Suprapubic skin (tissue), 3 donors: ENCODE measurements around the gene SLC22A1.

ENCODE experiments used
- POLR2A ChIP-seq, 2 donors: fragments of 450-650 bp; IDR thresholded peaks; one replicate each; pipeline ENCODE4 v1.6.1; 2017; ENCODE audit warnings: antibody characterized with exemption in 2 of 2, mild to moderate bottlenecking in 2 of 2, moderate library complexity in 2 of 2
- TF ChIP-seq, protein P1 (sequence below), 2 donors: fragments of 200-600 bp in 1 of 2; fragments of 450-650 bp in 1 of 2; sonication (generic) in 1 of 2; IDR thresholded peaks; one replicate each; pipeline ENCODE4 v1.5.1; 2016 to 2019; ENCODE audit warnings: antibody characterized with exemption in 2 of 2, mild to moderate bottlenecking in 1 of 2, moderate library complexity in 1 of 2

DNA sequence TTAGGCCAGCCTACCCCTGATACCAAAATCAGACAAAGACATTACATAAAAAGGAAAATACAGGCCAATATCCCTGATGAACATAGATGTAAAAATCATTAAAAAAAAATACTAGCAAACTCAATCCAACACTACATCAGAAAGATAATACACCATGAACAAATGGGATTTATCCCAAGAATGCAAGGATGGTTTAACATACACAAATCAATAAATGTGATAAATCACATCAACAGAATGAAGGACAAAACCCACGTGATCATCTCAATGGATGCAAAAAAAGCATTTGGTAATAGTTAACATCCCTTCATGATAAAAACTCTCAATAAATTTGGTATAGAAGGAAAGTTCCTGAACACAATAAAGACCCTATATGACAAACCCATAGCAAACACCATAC, 73.2 kb downstream of the SLC22A1 start:
- TF ChIP-seq POLR2A (IDR thresholded peaks at IDR 0.05), result no peak
- TF ChIP-seq, protein P1, sequence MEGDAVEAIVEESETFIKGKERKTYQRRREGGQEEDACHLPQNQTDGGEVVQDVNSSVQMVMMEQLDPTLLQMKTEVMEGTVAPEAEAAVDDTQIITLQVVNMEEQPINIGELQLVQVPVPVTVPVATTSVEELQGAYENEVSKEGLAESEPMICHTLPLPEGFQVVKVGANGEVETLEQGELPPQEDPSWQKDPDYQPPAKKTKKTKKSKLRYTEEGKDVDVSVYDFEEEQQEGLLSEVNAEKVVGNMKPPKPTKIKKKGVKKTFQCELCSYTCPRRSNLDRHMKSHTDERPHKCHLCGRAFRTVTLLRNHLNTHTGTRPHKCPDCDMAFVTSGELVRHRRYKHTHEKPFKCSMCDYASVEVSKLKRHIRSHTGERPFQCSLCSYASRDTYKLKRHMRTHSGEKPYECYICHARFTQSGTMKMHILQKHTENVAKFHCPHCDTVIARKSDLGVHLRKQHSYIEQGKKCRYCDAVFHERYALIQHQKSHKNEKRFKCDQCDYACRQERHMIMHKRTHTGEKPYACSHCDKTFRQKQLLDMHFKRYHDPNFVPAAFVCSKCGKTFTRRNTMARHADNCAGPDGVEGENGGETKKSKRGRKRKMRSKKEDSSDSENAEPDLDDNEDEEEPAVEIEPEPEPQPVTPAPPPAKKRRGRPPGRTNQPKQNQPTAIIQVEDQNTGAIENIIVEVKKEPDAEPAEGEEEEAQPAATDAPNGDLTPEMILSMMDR (IDR thresholded peaks at IDR 0.05), result no peak
